Putamen (tissue), 1 donor: ENCODE results near the gene TC2N.
"Not testable (repeated sequence)": the region's sequence is repeated elsewhere in the genome, so short reads cannot be mapped to it uniquely, and the experiment has no call there.

Experiments
- DNase-seq: peaks from one replicate; pipeline ENCODE4 v3.0.0-alpha.2; 2016; ENCODE audit warnings: low spot score

The TC2N gene

DNA sequence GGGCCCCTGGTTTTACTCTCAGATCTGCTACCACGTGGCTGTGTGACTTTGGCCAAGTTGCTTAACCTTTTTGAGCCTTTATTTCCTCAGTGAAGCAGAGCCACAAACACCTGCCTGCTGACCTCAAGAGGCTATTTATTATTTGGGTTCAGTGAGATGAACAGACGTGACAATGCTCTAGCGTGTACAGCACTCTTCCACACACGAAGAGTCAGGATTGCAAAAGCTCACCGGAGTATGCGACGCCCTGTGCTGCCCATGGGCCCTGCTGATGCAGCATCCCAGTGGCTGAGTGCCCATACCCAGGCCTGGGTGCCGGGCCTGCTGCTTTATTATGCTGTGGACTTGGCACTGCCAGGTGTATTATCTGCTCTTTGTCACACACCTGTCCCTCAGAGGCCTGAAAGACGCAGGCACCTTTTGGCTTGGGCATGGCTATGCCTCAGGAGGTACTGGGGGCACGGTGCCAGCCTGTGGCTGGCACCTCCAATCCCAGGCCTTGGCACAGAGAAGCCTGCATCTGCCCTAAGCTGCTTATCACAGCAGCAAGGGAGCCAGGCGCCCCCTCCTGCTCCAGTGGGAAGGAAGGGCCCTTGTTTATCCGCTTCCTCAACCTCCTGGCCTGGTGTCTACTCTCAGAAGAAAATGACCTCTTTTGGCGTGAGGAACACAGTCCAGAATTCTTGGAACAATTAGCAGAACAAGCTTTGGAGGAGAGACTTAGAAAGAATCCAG lies 22.3 kb upstream of the TC2N start:
- peak; percentile 58 for DNase-seq

DNA sequence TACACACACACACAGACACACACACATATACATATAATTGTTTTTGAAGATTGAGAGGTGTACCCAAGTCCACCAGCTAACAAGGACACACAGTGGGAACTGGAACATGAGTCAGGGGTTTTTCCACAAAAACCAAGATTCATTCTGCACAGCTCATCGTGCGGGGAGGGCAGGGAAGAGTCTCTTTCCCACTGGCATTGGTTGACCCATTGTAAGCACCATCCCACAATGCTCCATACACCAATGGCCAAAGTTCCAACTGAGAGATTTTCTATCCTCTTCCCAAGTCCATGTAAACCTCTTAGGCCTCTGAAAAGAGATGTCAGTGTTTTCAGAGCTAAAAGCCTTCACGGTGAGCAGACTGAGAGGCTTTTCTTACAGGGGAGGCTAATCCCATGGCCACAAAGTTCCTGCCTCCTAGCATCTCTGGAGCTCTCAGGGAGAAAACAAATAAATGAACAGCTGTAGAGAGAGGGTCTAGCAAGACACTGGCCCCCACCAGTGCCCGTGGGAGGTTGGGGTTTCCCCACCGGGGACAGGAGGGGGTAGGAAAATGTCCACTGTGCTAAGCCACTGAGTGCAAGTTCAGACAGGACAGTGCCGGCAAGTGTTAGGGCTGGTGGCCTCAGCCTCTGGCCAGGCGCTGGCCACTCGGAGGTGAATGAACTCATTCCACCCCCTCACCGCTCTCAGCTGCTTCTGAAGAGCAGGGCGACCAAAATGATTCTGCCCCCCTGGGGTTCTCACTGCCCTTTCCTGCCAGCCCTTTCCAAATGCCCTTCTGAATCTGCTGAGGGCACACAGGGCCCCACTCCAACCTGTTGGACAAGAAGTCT lies 21.5 kb upstream of the TC2N start:
- DNase-seq = no peak

DNA sequence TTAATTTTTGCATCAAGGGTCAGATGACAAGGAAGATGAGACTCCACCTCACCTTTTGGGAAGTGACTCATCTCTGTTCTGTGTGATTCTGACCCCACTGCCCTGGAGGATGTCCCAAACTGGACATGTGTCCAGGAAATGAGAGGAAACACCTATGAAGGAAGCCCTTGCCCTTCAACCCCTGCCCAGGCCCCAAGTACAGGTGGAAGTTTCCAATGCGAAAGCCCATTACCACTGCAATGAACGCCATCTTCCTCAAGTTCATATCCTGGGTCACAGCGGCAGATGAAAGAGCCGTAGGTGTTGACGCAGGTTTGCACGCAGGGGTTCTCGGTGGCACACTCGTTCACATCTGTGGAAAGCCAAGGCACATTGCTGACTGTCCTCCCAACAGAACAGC lies 19.6 kb upstream of the TC2N start:
- DNase-seq = no peak

DNA sequence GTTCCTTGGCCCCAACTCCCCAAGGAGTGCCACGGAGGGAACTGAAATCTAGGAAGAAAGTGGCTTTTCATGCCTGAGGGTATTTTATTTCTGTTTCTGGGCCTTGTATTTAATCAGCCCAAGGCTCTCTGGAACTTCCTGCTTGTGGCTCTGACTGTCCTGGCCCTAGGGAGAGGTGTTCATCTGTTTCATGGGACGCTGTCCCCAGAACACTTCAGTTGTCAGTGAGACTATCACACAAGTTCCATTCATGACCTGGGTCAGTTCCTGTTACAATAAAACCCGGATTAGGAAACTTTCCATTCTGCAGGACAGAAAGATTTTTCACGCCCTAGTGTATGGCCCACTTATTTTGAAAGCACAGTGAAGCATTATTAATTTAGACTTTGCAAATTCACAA lies 18.5 kb upstream of the TC2N start:
- no peak for DNase-seq

DNA sequence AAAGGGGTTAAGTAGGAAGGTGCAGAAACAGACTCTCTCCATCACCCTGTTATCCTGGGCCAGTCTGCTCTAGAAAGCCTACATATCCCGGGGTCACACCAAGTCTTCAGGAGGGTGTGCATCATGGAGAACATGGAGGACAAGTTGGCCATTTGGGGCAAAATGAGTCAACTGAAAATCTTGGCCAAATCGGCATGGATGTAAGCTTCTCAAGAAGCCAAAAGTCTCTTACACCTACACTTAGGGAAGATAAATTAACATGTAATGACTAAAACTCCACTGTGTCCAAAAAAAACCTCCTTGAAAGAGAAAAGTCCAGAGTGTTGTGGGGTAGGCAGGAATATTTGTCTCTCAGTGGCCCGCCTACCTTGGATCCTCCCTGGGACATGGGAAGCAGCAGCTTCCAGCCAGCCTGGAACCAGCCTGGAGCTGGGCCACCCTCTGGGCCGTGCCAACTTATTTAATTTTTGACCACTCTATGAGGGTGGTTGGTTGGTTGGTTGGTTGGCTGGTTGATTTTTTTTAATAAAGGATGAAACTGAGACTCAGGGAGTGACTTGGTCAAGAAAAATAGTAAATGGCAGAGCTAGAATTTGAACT lies 17.9 kb upstream of the TC2N start:
- no peak for DNase-seq

DNA sequence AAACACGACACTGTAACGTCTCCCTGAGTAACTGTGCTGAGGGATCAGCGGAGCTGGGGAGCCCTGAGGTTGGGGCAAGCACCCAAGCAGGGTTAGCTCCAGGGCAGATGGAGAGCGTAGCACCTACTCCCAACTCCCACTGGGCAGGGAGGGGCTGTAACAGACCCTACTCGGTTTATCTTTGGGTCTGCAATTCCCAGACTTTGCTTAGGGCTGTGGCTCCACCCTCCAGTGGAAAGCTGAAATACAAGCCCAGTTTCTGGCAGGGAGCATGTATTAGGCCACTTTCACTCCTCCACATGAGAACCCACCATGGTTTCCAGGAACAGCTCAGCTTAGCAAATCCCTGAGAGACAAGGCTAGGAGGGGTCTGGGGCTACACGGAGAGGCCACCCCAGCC lies 17.3 kb upstream of the TC2N start:
- no peak for DNase-seq

DNA sequence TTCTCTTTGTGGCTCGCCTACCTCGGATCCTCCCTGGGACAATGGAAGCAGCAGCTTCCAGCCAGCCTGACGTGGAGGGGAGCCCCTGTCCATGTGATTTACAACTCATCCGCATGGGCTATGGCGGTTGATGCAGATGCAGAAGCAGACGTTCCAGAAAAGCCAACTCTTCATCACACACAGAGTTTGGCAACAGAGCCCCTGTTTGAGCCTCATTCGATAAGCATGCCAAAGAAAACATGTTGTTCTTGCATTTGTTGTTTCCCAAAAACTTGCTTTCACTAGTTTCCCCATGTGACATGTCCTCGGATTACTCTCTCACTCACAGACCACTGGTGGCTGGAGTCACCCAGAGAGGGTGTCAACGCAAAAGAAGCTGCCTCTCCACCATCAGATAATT lies 16.4 kb upstream of the TC2N start:
- no peak for DNase-seq

DNA sequence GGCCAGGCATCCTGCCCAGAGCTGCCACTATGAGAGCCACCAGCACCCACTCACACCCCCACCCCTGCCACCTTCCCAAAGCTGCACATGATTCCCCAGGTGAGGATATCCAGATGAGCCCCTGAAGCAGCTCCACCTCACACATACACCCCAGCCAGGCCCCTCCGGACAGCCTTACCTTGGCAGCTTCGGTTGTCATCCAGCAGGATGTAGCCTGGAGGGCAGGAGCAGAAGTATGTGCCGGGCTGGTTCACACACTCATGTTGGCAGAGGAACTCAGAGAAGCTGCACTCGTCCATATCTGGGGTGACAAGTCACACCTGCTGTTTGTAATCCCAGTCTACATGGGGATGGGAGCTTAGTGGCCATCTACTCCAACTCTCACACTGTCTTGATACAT lies 15.4 kb upstream of the TC2N start:
- no peak for DNase-seq

DNA sequence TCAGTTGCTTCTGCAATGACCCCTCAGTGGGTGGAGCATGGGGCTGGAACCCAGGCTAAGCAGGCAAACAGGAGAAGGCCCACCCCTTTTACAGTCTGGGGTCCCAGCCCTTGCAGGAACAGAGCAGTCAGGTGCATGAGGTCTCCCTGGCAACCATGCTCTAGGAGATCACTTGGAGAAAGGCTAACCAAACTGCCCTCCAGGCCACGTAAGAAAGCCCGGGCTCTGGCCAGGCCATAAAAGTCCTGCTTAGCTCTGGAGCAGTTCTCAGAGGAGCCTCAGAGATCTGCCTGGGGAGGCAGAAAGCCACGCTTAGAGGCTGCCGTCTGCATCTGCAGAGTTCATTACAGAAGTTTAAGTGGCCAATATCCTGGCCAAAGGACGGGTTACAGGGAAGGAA lies 15.0 kb upstream of the TC2N start:
- DNase-seq = no peak

DNA sequence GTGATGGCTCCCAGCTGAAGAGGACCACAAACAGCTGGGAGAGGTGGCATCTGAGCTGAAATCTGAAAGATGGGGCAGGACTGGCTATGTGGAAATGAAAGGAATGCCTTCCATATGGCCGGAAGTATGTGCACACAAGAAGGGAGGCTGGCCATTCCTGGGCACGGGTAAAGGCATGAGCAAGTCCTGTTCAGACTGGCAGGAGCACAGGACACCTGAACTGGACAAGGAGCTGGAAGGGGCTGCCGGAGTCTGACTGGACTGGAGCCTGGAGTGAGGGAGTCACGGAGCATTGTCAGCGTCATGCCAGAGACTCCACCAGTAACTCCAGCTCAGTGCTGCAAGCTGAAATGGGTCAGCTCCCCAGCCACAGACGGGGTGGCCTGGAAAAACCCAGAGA lies 11.9 kb upstream of the TC2N start:
- no peak for DNase-seq

DNA sequence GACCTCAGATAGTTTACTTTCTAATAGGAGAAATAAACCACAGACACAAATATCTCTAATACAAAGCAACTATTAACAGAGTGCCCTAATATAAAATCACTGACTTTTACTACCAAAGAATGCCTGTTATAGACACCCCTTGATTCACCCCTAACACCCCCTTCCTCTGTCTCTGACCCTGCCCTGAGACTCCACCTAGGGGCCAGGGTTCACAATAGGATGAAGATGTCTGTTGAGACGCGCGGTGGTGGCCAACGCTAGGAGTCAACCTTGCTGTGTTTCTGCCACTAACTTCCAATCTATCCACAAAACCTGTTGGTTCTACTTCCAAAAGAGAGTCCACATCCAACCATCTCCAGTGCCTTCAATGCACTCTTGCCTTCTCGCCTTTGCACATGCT lies 10.9 kb upstream of the TC2N start:
- DNase-seq = no peak

DNA sequence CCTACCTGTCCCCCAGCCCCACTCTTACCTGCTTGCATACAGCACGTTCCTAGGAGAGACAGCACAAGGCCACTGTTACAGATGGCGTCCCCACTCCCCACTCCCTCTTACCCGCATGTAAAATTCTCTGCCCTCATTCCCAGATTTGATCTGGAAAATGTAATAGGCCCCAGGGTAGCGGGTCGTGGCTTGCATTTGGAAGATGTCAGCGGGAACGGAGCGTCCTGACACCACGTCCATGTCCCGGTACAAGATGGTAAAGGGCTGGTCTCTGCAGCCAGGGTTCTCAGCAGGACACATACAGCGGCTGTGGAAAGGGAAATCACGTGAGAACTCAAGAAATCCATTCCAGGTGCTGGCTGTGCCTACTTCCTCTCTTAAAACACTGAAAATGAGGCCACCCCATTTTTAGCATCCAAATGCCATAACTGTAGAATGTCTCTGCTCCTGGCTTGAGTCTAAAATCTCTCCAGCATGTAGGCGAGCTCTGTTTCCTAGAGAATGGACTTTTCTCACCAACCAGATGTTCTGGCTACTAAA lies 10.1 kb upstream of the TC2N start:
- no peak for DNase-seq

DNA sequence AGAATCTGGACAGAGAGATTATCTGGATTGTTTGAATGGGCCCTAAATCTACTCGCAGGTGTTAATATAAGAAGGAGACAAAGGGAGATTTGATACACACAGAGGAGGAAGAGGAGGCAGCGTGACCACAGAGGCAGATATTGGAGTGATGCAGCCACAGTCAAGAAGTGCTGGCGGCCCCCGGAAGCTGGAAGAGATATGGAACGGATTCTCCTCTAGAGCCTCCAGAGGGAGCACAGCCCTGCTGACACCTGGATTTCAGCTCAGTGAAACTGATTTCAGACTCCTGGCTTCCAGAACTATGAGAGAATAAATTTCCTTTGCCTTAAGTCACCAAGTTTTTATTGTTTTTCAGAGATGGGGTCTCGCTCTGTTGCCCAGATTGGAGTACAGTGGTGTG lies 9.2 kb upstream of the TC2N start:
- DNase-seq = no peak

DNA sequence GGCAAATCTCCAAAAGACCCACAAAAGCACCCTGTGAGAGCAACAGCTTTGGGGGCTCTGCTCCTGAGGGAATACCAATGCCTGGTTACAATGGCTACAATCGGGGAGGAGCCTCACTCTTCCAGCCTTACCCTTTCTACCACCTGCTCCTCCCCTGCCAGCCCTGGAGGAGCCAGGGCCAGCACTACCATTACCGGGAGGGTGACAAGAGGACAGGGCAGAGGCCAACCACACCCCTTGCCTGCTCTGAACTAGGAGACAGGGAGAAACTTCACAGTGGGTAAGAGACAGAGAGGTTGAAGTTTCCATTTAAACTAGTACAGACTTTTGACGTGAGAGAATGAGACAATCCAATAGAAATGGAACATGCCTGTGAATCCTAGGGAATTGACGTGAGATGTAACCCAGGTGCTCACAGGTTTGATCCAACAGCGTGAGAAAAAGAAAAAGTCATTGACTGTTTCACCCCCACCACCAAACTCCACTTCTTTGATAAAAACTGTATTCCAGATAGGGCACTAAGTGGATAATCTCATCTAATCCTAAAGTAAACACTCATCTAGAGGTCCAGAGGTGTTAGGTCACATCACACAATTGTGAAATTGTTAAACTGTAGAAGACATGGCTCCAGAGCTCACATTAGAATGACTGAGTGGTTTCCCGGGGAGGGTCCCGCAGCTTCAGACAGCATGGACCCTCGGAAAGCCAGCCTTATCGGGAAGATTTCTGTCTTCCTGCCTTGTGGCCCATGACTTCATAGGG lies 8.4 kb upstream of the TC2N start:
- DNase-seq = no peak

DNA sequence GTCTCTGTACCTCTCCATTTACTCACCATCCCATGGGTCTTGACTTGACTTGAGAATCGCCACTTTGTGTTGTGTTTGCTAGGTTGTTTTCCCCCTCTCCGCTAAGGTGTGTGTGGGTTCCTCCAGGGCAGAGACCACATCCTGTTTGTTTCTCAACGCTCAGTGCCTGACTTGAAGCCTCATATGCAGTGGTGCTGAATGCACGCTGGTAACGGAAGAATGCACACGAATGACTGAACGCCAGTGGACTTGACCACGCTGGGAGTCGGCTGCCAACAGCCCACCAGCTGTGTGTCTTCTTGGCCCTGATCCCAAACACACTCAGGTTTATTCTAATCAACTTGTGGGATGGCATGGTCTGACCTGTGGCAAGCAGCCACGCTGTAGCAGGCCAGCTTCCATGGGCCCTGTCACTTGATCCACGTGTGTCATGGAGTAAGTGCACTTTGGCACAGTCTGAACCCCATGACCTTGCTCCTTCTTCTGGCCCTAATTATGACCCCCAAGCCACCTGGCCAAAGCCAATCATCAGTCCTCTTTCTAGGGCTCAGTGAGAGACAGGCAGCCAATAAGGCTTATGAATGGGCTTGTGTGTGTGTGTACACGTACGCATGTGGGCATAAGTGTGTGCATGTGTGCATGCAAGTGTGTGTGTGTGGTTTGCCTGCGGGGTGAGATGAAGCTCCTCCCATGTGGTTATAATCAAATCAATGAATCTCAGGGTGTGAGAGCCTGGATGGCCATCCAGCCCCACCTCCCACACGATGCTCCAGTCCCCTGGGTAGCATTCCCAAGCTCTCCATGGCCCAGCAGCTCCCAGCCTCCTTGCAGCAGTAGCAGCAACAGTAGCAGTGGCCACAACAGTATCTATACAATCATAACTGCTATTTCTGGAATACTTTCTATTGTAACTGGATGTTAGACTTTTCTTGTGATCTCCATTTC lies 6.4 kb upstream of the TC2N start:
- DNase-seq = no peak

DNA sequence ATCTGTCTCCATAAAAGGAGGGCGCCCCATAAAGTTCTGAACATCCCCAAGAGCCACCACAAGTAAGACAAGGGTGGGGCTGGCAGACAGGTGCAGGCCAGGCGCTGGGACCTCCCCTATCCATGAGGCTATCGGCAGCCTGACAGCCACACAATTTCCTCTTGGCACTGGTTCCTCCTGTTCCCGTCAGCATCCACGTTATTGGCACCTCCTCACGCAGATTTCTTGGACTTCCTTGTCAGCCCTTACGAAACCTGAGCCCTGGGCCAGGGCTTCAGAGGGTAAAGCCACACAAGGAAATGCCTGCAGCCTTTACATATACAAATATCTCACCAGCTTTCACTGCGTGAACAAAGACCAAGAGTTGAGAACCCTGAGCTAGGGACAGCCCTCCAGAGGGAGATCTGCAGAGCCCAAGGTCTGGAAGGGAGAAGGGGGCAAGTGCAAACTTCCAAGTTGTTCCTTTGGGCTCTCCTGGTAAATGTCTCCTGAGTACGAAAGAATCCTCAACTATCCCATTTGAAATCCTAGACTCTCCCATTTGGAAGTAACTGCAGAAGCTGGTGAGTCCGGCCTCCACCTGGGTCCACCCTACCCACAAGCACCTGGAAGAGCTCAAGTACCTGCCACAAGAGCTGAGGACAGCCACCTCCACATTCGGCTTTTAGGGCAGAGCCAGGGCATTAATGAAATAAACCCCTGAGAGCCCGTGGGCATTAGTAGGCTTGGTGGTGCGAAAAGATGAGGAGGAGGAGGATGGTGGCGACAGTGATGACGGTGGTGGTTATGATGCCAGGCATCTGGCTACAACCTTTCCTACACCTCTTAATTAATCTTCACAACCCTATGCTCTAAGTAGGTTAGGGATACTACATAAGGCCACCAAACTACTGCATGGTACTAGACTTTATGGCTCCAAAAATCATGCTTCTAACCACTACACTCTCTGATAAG lies 5.5 kb upstream of the TC2N start:
- DNase-seq = no peak

DNA sequence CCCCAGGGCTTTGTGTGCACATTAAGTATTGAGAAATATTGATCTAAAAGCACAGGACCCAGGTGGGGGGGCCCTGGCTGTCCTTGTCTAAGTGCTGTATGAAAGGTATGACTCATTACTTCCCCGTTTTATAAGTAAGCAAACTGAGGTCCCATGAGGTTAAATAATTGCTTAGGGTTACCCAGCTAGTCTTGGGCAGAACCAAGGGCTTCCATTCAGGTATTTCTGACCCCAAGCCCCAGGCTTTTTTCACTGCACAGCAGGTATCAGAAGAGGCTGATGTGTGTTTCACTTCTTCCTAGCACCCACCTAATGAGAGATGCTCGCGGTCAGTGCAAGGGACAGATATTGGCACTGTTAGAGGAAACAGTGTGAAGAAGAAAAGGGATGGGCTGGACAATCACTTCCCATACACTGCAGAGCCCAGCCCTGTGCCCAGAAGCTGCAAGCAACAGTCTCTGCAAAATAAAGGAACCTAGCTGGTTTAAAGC lies 4.7 kb upstream of the TC2N start:
- DNase-seq = no peak

DNA sequence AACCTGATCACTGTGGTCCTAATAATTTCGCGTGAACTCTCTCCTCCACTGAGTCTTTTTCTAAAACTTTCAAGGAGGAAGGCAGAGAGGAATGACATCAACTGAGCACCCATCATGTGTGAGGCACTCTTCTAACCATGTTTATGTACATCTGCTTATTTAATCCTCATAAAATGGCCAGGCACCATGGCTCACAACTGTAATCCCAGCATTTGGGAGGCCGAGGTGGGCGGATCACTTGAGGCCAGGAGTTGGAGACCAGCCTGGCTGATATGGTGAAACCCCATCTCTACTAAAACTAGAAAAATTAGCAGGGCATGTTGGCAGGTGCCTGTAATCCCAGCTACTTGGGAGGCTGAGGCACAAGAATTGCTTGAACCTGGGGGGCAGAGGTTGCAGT lies 4.1 kb upstream of the TC2N start:
- DNase-seq = not testable (repeated sequence)

DNA sequence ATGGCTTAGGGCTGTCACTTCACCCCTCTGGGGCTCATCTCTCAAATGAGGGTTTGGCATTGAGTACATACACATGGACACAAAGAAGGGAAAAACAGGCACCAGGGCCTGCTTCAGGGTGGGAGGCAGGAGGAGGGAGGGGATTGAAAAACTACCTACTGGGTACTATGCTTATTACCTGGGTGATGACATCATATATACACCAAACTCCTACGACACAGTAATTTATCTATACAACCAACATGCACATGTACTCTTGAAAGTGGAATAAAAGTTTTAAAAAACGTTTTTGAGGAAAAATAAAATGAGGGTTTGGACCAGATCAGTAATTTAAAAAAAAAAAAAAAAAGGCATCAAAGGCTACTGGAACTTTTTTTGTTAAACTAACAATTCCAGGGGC lies 3.6 kb upstream of the TC2N start:
- DNase-seq = no peak

DNA sequence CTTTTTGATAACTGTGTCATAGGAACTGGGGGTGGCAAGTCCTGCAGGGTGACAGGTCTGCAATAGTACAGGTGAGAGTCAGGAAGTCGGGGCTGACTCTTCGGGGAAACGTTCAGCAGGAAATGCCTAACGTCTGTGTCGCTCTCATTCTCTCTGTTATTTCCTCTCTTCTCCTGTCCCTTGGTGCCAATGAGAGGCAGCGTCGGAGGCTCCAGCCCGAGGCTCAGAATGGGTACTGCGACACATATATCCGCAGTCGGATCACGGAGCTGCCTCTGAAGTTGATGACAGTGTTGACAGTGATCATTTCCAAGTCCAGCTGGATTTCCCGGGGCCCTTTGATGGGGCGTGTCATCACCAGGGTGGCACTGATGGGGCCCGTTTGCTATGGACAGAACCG lies 2.7 kb upstream of the TC2N start:
- no peak for DNase-seq
